Vagina (tissue), 2 donors: ENCODE measurements around the gene ESYT2.

ENCODE experiments used
- POLR2A ChIP-seq, 2 donors: fragments of 450-650 bp; IDR thresholded peaks; one replicate each; pipeline ENCODE4 v1.6.1; 2017; ENCODE audit warnings: antibody characterized with exemption in 2 of 2, mild to moderate bottlenecking in 2 of 2, moderate library complexity in 2 of 2
- POLR2AphosphoS5 ChIP-seq, 2 donors: sonication (generic); formaldehyde crosslinking; IDR thresholded peaks; one replicate each; pipeline ENCODE4 v1.9.0; 2017; ENCODE audit warnings: antibody characterized with exemption in 2 of 2, mild to moderate bottlenecking in 2 of 2, low read depth in 1 of 2; ENCODE audit not compliant: insufficient read depth in 1 of 2
- TF ChIP-seq, protein P1 (sequence below), 3 experiments: fragments of 450-650 bp in 2 of 3; fragments of 200-600 bp in 1 of 3; sonication (generic) in 1 of 3; IDR thresholded peaks; one replicate each; pipeline ENCODE4 v1.5.1; 2017 to 2019; ENCODE audit warnings: antibody characterized with exemption in 3 of 3, mild to moderate bottlenecking in 2 of 3, moderate library complexity in 2 of 3

DNA sequence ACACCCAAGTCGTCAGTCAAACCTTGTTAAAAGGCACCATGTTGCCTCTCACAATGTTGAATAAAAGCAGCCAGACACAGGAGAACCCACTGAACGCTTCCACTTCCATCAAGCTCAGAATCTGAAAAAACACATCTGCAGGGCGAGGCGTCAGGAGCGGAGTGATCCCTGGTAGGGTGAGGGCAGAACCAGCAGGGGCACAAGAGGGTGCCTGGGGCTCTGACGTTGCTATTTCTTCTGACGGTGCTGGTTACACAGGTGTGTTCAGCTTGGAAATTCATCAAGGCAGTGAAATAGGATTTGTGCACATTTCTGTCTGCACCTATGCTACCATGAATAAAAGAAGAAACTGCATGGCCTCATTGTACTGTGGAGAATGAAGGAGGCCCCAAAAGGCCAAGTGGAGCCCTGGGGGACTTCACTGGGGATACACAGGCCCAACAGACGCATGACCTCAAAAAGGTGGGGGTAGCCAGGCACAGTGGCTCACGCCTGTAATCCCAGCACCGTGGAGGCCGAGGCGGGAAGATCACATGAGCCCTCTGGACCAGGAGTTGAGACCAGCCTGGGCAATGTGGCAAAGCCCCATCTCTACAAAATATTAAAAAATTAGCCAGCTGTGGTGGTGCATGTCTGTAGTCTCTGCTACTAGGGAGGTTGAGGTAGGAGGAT lies 105.5 kb downstream of the ESYT2 start:
- TF ChIP-seq, protein P1, sequence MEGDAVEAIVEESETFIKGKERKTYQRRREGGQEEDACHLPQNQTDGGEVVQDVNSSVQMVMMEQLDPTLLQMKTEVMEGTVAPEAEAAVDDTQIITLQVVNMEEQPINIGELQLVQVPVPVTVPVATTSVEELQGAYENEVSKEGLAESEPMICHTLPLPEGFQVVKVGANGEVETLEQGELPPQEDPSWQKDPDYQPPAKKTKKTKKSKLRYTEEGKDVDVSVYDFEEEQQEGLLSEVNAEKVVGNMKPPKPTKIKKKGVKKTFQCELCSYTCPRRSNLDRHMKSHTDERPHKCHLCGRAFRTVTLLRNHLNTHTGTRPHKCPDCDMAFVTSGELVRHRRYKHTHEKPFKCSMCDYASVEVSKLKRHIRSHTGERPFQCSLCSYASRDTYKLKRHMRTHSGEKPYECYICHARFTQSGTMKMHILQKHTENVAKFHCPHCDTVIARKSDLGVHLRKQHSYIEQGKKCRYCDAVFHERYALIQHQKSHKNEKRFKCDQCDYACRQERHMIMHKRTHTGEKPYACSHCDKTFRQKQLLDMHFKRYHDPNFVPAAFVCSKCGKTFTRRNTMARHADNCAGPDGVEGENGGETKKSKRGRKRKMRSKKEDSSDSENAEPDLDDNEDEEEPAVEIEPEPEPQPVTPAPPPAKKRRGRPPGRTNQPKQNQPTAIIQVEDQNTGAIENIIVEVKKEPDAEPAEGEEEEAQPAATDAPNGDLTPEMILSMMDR (IDR thresholded peaks at IDR 0.05), result no peak
- TF ChIP-seq POLR2AphosphoS5 (IDR thresholded peaks at IDR 0.05; ENCODE audit: insufficient read depth in 1 of 2, low read depth in 1 of 2), result no peak
- no peak for TF ChIP-seq POLR2A (IDR thresholded peaks at IDR 0.05)
